HL-60 (cell line): ENCODE measurements around the gene ZFP36L1.

Source experiments
- POLR2AphosphoS5 ChIP-seq: IDR thresholded peaks from 2 replicates; pipeline ENCODE4 v1.6.1; 2012; ENCODE audit warnings: low read depth
- TF ChIP-seq, protein P1 (sequence below): IDR thresholded peaks from one replicate; pipeline ENCODE4 v1.5.1; 2011; ENCODE audit warnings: low read length, control low read depth, inconsistent platforms; ENCODE audit not compliant: insufficient read depth

GRCh38 chr14:68784978-68785533, 7.8 kb downstream of the ZFP36L1 start:
- TF ChIP-seq, protein P1, sequence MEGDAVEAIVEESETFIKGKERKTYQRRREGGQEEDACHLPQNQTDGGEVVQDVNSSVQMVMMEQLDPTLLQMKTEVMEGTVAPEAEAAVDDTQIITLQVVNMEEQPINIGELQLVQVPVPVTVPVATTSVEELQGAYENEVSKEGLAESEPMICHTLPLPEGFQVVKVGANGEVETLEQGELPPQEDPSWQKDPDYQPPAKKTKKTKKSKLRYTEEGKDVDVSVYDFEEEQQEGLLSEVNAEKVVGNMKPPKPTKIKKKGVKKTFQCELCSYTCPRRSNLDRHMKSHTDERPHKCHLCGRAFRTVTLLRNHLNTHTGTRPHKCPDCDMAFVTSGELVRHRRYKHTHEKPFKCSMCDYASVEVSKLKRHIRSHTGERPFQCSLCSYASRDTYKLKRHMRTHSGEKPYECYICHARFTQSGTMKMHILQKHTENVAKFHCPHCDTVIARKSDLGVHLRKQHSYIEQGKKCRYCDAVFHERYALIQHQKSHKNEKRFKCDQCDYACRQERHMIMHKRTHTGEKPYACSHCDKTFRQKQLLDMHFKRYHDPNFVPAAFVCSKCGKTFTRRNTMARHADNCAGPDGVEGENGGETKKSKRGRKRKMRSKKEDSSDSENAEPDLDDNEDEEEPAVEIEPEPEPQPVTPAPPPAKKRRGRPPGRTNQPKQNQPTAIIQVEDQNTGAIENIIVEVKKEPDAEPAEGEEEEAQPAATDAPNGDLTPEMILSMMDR, result no peak
- no peak for TF ChIP-seq POLR2AphosphoS5
